Astrocyte of the spinal cord (primary cell): Measurements from ENCODE around the gene SSBP3.

ENCODE experiments used
- DNase-seq: peaks from one replicate; pipeline ENCODE4 v3.0.0; 2011; ENCODE audit warnings: low read depth, low spot score
- H3K4me3 ChIP-seq: 2 replicates; pipeline ENCODE4 v1.5.1; 2011; ENCODE audit warnings: low read depth, mild to moderate bottlenecking, low read length, moderate library complexity
- CTCF ChIP-seq: IDR thresholded peaks from 2 replicates; pipeline ENCODE4 v1.5.1; 2012; ENCODE audit warnings: low read depth, mild to moderate bottlenecking, low read length, inconsistent platforms
- in situ Hi-C: cut with HindIII; loops from 2 replicates; pipeline ENCODE4 v1.10.0; 2017; ENCODE audit warnings: low sequenced_read_pairs

SSBP3 gene

GRCh38 chr1:54267815-54268761 lies 138.1 kb downstream of the SSBP3 start:
- DNase-seq, result no peak
- no peak overlapping the region for H3K4me3 ChIP-seq
- no peak for TF ChIP-seq CTCF
- in situ Hi-C loops, result no loop called here

GRCh38 chr1:54266908-54267307 lies 139.3 kb downstream of the SSBP3 start:
- DNase-seq, result no peak
- TF ChIP-seq CTCF, result no peak
- in situ Hi-C loops, result no loop called here
- no peak overlapping the region for H3K4me3 ChIP-seq

- DNase-seq, result no peak
- in situ Hi-C loops, result no loop called here
- TF ChIP-seq CTCF, result no peak
- H3K4me3 ChIP-seq, result no peak overlapping the region
Measured at GRCh38 chr1:54266195-54266594, 140.0 kb downstream of the SSBP3 start.

- in situ Hi-C loops, result no loop called here
- no peak for TF ChIP-seq CTCF
- no peak for DNase-seq
Measured at GRCh38 chr1:54265659-54266058, 140.5 kb downstream of the SSBP3 start.

GRCh38 chr1:54265126-54265525 lies 141.1 kb downstream of the SSBP3 start:
- no peak for TF ChIP-seq CTCF
- in situ Hi-C loops, result no loop called here
- no peak overlapping the region for H3K4me3 ChIP-seq

More at GRCh38 chr1:54265659-54266058, 140.5 kb downstream of the SSBP3 start:
- no peak overlapping the region for H3K4me3 ChIP-seq

GRCh38 chr1:54263601-54264226 lies 142.5 kb downstream of the SSBP3 start:
- no peak for DNase-seq
- TF ChIP-seq CTCF, result no peak
- no peak overlapping the region for H3K4me3 ChIP-seq
- in situ Hi-C loops, result no loop called here

More at GRCh38 chr1:54265126-54265525, 141.1 kb downstream of the SSBP3 start:
- DNase-seq, result no peak
